GM18502 (cell line): ENCODE measurements around the gene ARHGDIB.
A peak's percentile ranks its signal among the peaks of the same experiment; 100 is the strongest.

Source experiments
- ATAC-seq: cut with Tn5 transposase; IDR thresholded peaks from one replicate; pipeline ENCODE4 v1.9.1; 2021; ENCODE audit warnings: mild to moderate bottlenecking; ENCODE audit not compliant: unreplicated experiment, poor library complexity

The ARHGDIB gene

GRCh38 chr12:14958361-14959125, 2.9 kb downstream of the ARHGDIB start:
- no peak for ATAC-seq

GRCh38 chr12:14957551-14958168, 3.7 kb downstream of the ARHGDIB start:
- no peak for ATAC-seq

GRCh38 chr12:14956905-14957304, 4.5 kb downstream of the ARHGDIB start:
- ATAC-seq: no peak

DNA sequence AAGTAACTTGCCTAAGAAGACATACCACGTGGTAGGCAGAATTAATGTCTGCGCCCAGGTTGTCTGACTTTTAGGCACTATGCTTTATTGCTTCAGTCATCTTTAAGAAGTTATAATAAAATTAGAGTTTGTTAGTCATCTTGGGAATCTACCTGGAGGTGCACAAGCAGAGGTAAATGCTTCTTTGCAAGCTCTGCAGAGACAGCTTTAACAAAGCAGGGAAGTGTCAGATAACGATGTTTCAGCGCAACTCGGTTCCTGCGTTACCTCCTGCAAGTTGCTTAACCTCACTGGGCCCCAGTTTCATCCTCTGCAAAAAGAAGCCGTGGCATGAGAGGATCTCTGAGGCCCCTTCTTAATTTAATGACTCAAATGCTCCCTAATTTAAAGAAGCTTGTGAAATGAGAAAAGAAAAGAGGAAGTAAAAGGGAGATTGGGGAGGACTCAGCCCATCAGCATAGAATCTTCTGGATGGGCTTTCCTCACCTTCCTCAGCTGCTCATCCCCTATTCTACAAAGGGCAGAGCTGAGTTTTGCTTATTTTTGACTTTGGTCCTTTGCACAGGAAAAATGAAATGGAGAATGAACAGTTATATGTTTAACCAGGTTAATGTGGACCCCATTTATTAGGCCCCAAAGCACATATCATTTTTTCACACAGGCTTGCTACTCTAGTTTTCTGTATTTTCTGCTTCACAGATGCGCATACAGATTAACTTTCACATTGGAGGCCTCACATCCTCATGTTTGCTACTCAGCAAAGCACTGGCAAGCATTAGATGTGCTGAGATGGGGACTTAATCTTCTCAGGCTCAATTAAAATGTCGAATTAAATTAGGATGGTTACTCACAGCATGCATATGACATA, 5.1 kb downstream of the ARHGDIB start:
- ATAC-seq: peak; percentile 54

DNA sequence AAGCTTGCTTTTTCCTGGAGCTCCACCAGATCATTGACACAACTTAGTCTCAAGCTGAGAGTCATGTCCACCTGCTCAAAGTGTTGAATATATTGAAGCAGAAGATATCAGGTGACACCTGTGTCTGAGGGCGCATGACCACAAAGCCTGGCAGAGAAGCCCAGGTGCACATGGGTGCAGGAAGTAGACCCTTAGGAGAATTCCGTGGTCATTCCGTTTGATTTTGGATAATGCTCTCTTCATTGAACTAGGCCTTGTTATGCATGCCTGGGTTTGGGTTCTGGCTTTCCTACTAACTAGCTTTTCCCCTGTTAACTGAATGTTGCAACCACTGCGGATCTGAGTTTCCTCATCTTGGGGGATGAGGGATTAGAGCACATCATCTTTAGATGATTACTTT, 7.1 kb downstream of the ARHGDIB start:
- no peak for ATAC-seq

DNA sequence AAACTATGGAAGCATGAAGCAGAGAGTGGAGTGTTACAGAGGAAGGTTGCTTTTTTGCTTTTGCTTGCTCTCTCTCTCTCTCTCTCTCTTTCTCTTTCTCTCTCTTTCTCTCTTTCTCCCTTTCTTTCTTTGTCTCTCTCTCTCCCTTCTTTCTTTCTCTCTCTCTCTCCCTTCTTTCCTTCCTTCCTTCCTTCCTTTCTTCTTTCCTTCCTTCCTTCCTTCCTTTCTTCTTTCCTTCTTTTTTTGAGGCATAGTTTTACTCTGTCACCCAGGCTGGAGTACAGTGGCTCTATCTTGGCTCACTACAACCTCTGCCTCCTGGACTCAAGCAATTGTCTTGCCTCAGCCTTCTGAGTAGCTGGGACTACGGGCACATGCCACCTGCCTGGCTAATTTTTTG, 7.6 kb downstream of the ARHGDIB start:
- no peak for ATAC-seq

GRCh38 chr12:14952299-14952921, 9.0 kb downstream of the ARHGDIB start:
- ATAC-seq: peak; percentile 58

DNA sequence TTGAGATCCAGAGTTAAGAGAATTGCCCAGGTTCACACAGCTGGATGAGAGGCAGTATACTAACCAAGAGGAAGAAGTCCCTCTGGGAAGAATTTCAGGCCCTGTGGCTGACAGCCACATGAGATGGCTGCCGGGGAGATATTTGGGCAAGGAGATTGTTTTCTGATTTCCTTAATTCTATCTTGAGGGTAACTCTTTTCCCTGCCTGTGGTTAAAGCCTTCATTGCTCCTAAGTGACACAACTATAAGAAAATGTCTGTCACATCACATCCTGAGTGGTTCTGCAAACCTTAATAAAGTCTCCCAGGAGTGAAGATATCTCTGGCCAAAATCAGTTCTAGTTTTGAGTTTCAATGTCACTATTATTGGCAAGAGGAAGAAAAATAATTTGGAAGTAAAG, 9.6 kb downstream of the ARHGDIB start:
- no peak for ATAC-seq

DNA sequence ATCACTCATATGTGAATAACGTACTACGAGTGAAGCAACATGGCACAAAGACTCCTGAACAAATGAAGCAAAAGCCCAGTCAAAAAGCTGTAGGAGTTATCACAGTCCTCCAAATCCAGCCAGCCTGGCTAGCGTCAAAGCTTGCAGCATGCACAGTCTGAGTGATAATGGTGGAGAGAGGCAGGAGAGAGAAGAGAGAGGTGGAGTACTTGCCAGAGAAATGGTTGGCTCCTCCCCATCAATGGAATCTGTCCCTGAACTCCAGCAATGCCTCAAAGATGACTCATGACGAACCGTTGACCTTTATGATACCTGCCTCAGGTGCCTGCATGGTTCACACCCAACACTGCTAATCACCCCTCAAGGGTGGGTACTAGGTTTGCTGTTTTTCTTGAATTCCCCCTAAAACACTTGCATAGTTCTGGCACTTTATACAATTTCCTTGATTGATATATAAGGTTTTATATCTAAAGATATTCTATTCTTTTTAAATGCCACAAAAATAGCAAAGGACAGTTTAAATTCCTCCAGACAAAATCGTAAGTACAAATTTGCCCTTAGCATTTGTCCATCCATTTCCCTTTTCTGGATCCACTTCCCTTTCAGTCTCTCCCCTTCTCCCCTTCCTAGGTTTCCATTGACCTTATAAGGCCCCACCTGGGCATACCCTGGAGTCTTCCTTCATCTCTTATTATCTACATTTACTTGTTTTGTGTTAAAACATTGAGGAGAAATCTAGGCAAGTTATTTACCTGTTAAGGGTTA, 10.2 kb downstream of the ARHGDIB start:
- ATAC-seq: no peak

- ATAC-seq: no peak
Measured at GRCh38 chr12:14950421-14950820, 11.0 kb downstream of the ARHGDIB start.

- no peak for ATAC-seq
Measured at GRCh38 chr12:14949631-14950030, 11.8 kb downstream of the ARHGDIB start.

DNA sequence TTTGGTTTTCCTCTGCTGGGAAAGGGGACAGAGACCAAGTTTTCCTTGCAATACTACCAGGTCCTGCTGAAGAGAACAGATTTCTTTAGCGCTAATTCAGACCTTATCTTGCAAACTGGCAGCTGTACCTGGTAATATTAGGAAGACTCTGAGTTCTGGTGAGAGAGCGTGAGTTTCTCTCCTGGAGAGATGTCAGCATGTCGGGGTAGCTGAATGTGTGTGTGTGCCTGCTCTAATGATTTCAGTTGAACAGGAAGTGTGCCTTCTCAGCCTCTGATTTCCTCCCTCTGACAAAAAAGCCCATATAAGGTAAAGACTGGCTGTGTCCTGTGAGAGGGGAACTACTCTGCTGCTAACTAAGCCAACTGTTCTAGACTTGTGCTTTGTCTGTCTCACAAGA, 12.7 kb downstream of the ARHGDIB start:
- ATAC-seq: peak; percentile 94

- no peak for ATAC-seq
Measured at GRCh38 chr12:14946861-14947260, 14.5 kb downstream of the ARHGDIB start.

- no peak for ATAC-seq
Measured at GRCh38 chr12:14946162-14946561, 15.2 kb downstream of the ARHGDIB start.

DNA sequence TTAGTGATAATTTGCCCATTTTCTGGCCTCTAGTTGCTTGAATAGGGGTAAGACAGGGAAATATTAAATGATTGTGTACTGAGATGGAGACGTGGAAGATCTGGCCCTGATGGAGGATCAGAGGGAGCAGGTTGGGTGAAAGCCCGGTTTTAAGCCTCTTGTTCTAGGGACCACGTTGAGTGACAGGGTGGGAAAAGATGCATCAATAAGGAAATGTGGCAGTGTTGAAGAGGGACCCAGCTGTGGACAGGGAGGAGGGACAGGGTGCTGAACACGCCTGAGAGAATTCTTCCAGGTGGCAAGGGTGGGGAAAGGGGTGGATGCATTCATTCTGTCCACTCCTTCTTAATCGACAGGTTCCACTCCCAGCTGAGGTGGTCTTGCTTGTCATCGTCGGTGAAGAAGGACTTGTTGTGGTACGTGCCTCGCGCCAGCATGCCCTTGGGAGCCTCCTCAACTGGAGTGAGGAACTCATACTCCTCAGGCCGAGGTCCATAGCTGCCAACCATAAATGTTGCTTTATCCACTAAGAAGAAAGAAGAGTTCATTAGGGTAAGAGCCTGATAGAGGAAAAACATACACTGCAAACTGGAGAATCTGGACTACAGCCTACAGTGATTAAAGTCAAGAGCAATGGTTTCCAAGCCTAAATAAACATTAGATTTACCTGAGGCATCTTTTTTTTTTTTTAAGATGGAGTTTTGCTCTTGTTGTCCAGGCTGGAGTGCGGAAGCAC, 19.0 kb downstream of the ARHGDIB start:
- ATAC-seq: no peak

GRCh38 chr12:14941369-14941768, 20.0 kb downstream of the ARHGDIB start:
- ATAC-seq: no peak

DNA sequence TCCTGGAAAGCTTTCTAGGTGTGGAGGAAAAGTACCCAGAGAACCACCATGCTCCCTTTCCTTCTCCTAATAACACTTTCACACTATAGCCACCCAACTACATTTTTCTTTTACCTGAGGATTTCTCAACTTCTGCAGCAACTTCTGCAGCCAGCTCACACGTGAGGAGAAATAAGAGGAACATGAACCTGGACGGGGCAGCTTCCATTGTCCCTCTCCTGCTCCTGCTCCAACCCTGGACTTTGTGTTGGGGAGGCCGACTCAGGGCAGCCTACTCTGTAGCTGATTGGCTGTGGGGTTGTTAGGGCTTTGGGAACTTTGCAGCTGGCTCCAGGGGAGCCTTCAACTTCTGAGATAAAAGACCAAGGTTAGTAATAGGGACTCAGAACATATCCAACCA, 23.1 kb downstream of the ARHGDIB start, which contains the start of gene ERP27:
TSS of gene ERP27 (minus strand) at position 237 of the 400 bp plus-strand sequence. CDS start at position 208, 29 bp downstream.
- ATAC-seq: no peak

DNA sequence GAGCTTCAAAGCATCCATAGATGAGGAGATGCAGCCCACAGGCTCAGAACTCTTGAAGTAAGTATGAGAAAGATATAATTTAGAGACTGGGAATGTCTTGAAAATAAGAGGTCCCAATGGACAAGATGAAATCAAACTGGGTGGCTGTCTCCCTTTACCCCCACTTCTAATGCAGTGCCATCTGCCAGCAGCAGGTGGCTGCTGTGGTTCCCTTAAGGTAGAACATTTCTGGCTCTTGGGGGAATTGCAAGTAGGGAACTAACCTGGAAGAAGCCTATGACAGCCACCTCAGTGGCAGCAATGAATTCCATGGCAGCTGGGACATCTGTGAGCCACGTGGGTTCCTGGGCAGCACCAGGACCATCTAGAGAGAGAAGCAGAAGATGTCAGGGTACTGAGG, 23.7 kb downstream of the ARHGDIB start:
- peak; percentile 63 for ATAC-seq

GRCh38 chr12:14937014-14937413, 24.4 kb downstream of the ARHGDIB start:
- ATAC-seq: no peak
